ENCODE data around the gene TPX2. TPM values are rescaled to one million over a fixed set of nuclear protein-coding genes. Genes with fewer than 3 reads are reported as not detected.

TPX2 gene
- total and polyA plus RNA-seq, 2 donors (not counting 1 experiment from before 2014, with no cell fraction given): 0.30 to 0.31 TPM

DNA sequence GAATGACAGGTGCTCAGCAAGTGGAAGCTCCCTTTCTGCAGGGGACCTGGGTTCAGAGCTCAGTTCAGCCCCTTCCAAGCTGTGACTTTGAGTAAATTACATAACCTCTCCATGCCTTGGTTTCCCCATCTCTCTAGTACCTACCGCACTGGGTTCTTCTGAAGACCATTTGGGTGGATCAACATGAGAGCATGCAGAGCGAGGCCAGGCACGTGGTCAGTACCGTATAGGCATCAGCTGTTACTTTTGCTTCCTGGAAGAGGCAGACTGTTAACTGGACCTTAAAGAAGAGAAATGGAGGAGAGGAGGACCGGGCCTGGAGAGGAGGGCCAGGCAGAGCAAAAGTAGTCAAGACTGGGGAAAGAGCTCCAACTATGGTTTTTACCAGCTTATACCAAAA is 78.4 kb downstream of the TPX2 start:
- Histone ChIP-seq H3K9me3 (ENCODE audit: control extremely low read depth in 1 of 3, control insufficient read depth in 2 of 3, insufficient read depth in 1 of 3, low read length in 2 of 3) (no peaks in the 10 kb centered on the region), H2AFZ (ENCODE audit: insufficient read depth, low read depth, low read length, poor library complexity, severe bottlenecking) (no peak overlapping the region), H3K79me2 (ENCODE audit: control insufficient read depth, insufficient read depth, low read length) (no peaks in the 10 kb centered on the region), H3K27ac (ENCODE audit: low read length in 2 of 2) (no peak overlapping the region), H3K27me3 (replicated peaks in 1 of 4; ENCODE audit: control extremely low read depth in 1 of 4, control insufficient read depth in 3 of 4, insufficient read depth in 4 of 4, low read length in 3 of 4) (no peaks in the 10 kb centered on the region), H3K9ac (ENCODE audit: low read length) (no peak overlapping the region), H4K20me1 (ENCODE audit: control insufficient read depth, insufficient read depth, low read length, poor library complexity, severe bottlenecking) (no peaks in the 10 kb centered on the region), H3K4me3 (ENCODE audit: control extremely low read depth in 1 of 5, extremely low read depth in 1 of 5, insufficient read depth in 1 of 5, low read depth in 2 of 5, low read length in 4 of 5) (no peak overlapping the region), H3K4me2 (replicated peaks; ENCODE audit: low read depth, low read length, poor library complexity, severe bottlenecking) (no peak overlapping the region), H3K36me3 (replicated peaks in 1 of 2; ENCODE audit: control extremely low read depth in 1 of 2, control insufficient read depth in 1 of 2, extremely low read depth in 1 of 2, insufficient read depth in 2 of 2, low read length in 1 of 2) (no peaks in the 10 kb centered on the region), H3K4me1 (ENCODE audit: control insufficient read depth in 2 of 2, insufficient read depth in 2 of 2, low read length in 2 of 2) (peaks cover 0 to 1% of the 10 kb centered on the region in 2 donors)
- ATAC-seq (ENCODE audit: low read depth) (no peak), DNase-seq (no peak)
- H3K27me3 Mint-ChIP-seq: peaks cover 8% of the 10 kb centered on the region
- no peak for TF ChIP-seq EZH2 (IDR thresholded peaks at IDR 0.05; ENCODE audit: borderline replicate concordance, insufficient read depth, low read depth, low read length, poor library complexity, severe bottlenecking)
- TF ChIP-seq, protein P1, sequence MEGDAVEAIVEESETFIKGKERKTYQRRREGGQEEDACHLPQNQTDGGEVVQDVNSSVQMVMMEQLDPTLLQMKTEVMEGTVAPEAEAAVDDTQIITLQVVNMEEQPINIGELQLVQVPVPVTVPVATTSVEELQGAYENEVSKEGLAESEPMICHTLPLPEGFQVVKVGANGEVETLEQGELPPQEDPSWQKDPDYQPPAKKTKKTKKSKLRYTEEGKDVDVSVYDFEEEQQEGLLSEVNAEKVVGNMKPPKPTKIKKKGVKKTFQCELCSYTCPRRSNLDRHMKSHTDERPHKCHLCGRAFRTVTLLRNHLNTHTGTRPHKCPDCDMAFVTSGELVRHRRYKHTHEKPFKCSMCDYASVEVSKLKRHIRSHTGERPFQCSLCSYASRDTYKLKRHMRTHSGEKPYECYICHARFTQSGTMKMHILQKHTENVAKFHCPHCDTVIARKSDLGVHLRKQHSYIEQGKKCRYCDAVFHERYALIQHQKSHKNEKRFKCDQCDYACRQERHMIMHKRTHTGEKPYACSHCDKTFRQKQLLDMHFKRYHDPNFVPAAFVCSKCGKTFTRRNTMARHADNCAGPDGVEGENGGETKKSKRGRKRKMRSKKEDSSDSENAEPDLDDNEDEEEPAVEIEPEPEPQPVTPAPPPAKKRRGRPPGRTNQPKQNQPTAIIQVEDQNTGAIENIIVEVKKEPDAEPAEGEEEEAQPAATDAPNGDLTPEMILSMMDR (IDR thresholded peaks at IDR 0.05): no peak
- H3K4me3 Mint-ChIP-seq: no peak overlapping the region
- no peak overlapping the region for H3K27ac Mint-ChIP-seq
- ChIA-PET CTCF (interaction anchor here (0.9 to 4.2 kb wide), 7 partner anchors 9 to 277 kb away, joined by 3 to 15 read pairs (median 3); no protein-coding TSS in a partner anchor), POLR2A (no interaction called here)
- WGBS (ENCODE audit: insufficient coverage): 92% methylated on average over 4 of the region's 5 CpGs
- H3K9me3 Mint-ChIP-seq (ENCODE audit: insufficient read depth): no peaks in the 10 kb centered on the region
- intact Hi-C loops (cut with micrococcal nuclease): no loop called here
- peaks cover 3% of the 10 kb centered on the region for H3K4me1 Mint-ChIP-seq

DNA sequence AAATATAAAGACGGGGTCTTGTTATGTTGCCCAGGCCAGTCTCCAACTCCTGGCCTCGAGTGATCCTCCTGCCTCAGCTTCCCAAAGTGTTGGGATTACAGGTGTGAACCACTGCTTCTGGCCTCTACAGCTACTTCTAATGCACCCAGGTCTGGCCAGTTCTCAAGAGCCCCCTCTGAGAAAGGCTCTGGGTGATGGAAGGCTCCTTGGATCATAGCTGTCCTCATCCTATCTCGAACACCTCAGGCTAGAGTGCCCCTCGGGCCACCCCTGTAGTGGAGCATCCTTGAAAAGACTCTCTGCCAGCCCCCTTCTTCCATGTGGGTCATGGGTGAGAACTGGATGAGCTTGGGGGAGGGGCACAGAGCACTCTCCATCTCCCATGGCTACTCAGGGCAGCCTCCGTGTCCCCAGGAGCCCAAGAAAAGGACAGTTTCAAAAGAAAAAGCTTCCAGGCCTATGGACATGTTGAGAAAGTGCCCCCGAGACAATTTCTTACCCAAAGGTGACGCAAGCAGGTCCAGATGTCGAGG is 79.4 kb downstream of the TPX2 start:
- ChIA-PET POLR2A (no interaction called here), CTCF (interaction anchor here (0.9 to 4.2 kb wide), 4 partner anchors 10 to 276 kb away, joined by 3 to 15 read pairs (median 4); no protein-coding TSS in a partner anchor)
- TF ChIP-seq, protein P1 (IDR thresholded peaks at IDR 0.05): no peak
- no peak for TF ChIP-seq EZH2 (IDR thresholded peaks at IDR 0.05; ENCODE audit: borderline replicate concordance, insufficient read depth, low read depth, low read length, poor library complexity, severe bottlenecking)
- H3K27ac Mint-ChIP-seq: no peak overlapping the region
- no peak for ATAC-seq (ENCODE audit: low read depth)
- Histone ChIP-seq H4K20me1 (ENCODE audit: control insufficient read depth, insufficient read depth, low read length, poor library complexity, severe bottlenecking) (no peaks in the 10 kb centered on the region), H3K27me3 (replicated peaks in 1 of 4; ENCODE audit: control extremely low read depth in 1 of 4, control insufficient read depth in 3 of 4, insufficient read depth in 4 of 4, low read length in 3 of 4) (peaks cover 0 to 6% (median 0%) of the 10 kb centered on the region in 4 experiments), H3K4me2 (replicated peaks; ENCODE audit: low read depth, low read length, poor library complexity, severe bottlenecking) (no peak overlapping the region), H3K79me2 (ENCODE audit: control insufficient read depth, insufficient read depth, low read length) (no peaks in the 10 kb centered on the region), H3K4me3 (ENCODE audit: control extremely low read depth in 1 of 5, extremely low read depth in 1 of 5, insufficient read depth in 1 of 5, low read depth in 2 of 5, low read length in 4 of 5) (no peak overlapping the region), H2AFZ (ENCODE audit: insufficient read depth, low read depth, low read length, poor library complexity, severe bottlenecking) (no peak overlapping the region), H3K4me1 (ENCODE audit: control insufficient read depth in 2 of 2, insufficient read depth in 2 of 2, low read length in 2 of 2) (peaks cover 6 to 8% of the 10 kb centered on the region in 2 donors), H3K9me3 (ENCODE audit: control extremely low read depth in 1 of 3, control insufficient read depth in 2 of 3, insufficient read depth in 1 of 3, low read length in 2 of 3) (no peaks in the 10 kb centered on the region), H3K36me3 (replicated peaks in 1 of 2; ENCODE audit: control extremely low read depth in 1 of 2, control insufficient read depth in 1 of 2, extremely low read depth in 1 of 2, insufficient read depth in 2 of 2, low read length in 1 of 2) (no peaks in the 10 kb centered on the region), H3K9ac (ENCODE audit: low read length) (no peak overlapping the region), H3K27ac (ENCODE audit: low read length in 2 of 2) (no peak overlapping the region)
- H3K4me1 Mint-ChIP-seq: peaks cover 8% of the 10 kb centered on the region
- H3K4me3 Mint-ChIP-seq: no peak overlapping the region
- WGBS (ENCODE audit: insufficient coverage): 96% methylated on average over 6 of the region's 8 CpGs
- intact Hi-C loops (cut with micrococcal nuclease): no loop called here
- H3K27me3 Mint-ChIP-seq: peaks cover 8% of the 10 kb centered on the region
- no peak for DNase-seq
- H3K9me3 Mint-ChIP-seq (ENCODE audit: insufficient read depth): no peaks in the 10 kb centered on the region

Data from B cell (primary cell).